Body of pancreas (tissue), 4 donors: ENCODE results near the gene GADD45B. TPM values are rescaled to one million over a fixed set of nuclear protein-coding genes. Genes with fewer than 3 reads are reported as not detected.

ENCODE experiments used
- ATAC-seq: fragments of 150-250 bp; one replicate; pipeline ENCODE4 v1.9.1; 2016
- DNase-seq, 4 donors: peaks; one replicate each; pipeline ENCODE4 v3.0.0-alpha.2; 2019
- H3K27ac ChIP-seq, 4 donors: fragments of 200-600 bp; sonication (generic); 1 replicate in 3 of 4; 2 replicates in 1 of 4; pipeline versions ENCODE4 v1.5.1 to v1.6.1; 2016 to 2019; ENCODE audit warnings: mild to moderate bottlenecking in 1 of 4, mixed read lengths in 1 of 4, moderate library complexity in 1 of 4
- H3K27me3 ChIP-seq, 2 donors: fragments of 200-600 bp; sonication (generic); one replicate each; pipeline ENCODE4 v1.6.0; 2016; ENCODE audit warnings: mild to moderate bottlenecking in 1 of 2
- H3K36me3 ChIP-seq, 2 donors: fragments of 200-600 bp; sonication (generic); replicated peaks in 1 of 2; 2 replicates each; pipeline ENCODE4 v1.5.1; 2016; ENCODE audit warnings: low read depth in 2 of 2; ENCODE audit not compliant: insufficient read depth in 1 of 2
- H3K4me1 ChIP-seq: fragments of 200-600 bp; sonication (generic); one replicate; pipeline ENCODE4 v1.6.0; 2016
- H3K4me3 ChIP-seq, 2 donors: fragments of 200-600 bp; sonication (generic); 1 replicate in 1 of 2; 2 replicates in 1 of 2; pipeline ENCODE4 v1.5.1; 2016 to 2019
- H3K9me3 ChIP-seq, 3 donors: fragments of 200-600 bp; sonication (generic); 1 replicate in 2 of 3; 2 replicates in 1 of 3; pipeline ENCODE4 v1.5.1; 2016
- POLR2A ChIP-seq, 3 donors: fragments of 450-650 bp; IDR thresholded peaks; one replicate each; pipeline ENCODE4 v1.6.1; 2016; ENCODE audit warnings: antibody characterized with exemption in 3 of 3, mild to moderate bottlenecking in 2 of 3
- WGBS, 2 donors: methylation state at CpG; one replicate each; pipeline ENCODE4 v1.1.5; 2017; 5-methylcytosine and 5-hydroxymethylcytosine counted together
- intact Hi-C: fragments of 100-400 bp; cut with DNase I; formaldehyde crosslinking; loops from one replicate; pipeline ENCODE4 v1.15.1; 2023
- total RNA-seq, 2 donors: library from RNA; depleted of rRNA; stranded (reverse); fragments of >200 nt; gene quantifications; one replicate each; pipeline ENCODE4 v1.1.0, GENCODE V29; 2016
- TF ChIP-seq, protein P1 (sequence below), 7 experiments: fragments of 450-650 bp in 4 of 7; fragments of 200-600 bp in 3 of 7; sonication (generic) in 3 of 7; IDR thresholded peaks; one replicate each; pipeline ENCODE4 v1.5.1; 2016 to 2019; ENCODE audit warnings: antibody characterized with exemption in 7 of 7

GADD45B gene
- total RNA-seq, 2 donors from 2014 or later = 68.0 to 84.7 TPM

DNA sequence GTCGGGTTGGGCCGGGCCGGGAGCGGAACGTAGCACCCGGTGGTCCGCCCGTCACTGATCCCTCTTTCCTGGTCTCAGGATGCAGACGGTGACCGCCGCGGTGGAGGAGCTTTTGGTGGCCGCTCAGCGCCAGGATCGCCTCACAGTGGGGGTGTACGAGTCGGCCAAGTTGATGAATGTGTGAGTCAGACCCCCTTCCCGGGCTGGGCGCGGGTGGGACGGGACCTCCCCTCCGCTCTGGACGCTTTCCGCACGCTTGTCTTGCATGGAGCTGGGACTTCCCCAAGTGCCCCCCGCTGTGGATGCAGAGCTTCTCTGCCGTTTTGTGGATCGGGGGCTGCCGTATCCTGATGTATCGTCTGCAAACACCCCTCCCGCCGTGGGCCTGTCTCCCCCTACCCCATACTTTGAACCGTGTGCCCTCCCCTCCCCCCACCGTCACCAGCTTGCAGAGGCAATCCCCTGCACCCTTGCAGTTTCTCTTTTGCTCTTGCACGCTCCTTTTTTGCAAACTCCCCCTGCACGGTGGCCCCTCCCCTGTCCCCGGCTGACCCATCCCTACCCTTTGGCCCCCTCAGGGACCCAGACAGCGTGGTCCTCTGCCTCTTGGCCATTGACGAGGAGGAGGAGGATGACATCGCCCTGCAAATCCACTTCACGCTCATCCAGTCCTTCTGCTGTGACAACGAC, 669 bp downstream of the GADD45B start:
- intact Hi-C loops = no loop called here

DNA sequence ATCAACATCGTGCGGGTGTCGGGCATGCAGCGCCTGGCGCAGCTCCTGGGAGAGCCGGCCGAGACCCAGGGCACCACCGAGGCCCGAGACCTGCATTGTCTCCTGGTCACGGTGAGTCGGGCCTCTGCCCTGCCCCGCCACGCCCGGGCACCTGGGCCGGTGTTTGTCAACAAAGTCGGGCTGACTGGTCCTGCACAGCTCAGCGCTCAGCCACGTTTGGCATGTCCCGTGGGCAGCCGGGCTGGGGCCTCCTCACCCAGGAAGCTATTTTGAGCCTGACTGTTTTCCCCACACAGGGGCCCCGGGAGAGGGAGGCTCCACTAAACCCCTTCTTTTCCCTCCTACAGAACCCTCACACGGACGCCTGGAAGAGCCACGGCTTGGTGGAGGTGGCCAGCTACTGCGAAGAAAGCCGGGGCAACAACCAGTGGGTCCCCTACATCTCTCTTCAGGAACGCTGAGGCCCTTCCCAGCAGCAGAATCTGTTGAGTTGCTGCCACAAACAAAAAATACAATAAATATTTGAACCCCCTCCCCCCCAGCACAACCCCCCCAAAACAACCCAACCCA, 1.3 kb downstream of the GADD45B start:
- ATAC-seq = no peak
- WGBS, 2 donors = 7 to 14% methylated on average over 7 to 27 of the region's 27 CpGs
- intact Hi-C loops = no loop called here
- Histone ChIP-seq H3K4me3 (peak overlapping the region; percentile 91 to 94), H3K4me1 (peaks cover 38% of the 10 kb centered on the region), H3K27me3 (no peaks in the 10 kb centered on the region), H3K27ac (peak overlapping the region in 3 of 4 donors; percentile 88 to 94 (median 94)), H3K36me3 (no peaks in the 10 kb centered on the region), H3K9me3 (no peaks in the 10 kb centered on the region)
- peak; percentile 48 to 62 (median 54) for DNase-seq
- TF ChIP-seq, protein P1, sequence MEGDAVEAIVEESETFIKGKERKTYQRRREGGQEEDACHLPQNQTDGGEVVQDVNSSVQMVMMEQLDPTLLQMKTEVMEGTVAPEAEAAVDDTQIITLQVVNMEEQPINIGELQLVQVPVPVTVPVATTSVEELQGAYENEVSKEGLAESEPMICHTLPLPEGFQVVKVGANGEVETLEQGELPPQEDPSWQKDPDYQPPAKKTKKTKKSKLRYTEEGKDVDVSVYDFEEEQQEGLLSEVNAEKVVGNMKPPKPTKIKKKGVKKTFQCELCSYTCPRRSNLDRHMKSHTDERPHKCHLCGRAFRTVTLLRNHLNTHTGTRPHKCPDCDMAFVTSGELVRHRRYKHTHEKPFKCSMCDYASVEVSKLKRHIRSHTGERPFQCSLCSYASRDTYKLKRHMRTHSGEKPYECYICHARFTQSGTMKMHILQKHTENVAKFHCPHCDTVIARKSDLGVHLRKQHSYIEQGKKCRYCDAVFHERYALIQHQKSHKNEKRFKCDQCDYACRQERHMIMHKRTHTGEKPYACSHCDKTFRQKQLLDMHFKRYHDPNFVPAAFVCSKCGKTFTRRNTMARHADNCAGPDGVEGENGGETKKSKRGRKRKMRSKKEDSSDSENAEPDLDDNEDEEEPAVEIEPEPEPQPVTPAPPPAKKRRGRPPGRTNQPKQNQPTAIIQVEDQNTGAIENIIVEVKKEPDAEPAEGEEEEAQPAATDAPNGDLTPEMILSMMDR (IDR thresholded peaks at IDR 0.05) = no peak
- TF ChIP-seq POLR2A (IDR thresholded peaks at IDR 0.05) = no peak

More for the DNA sequence above, 669 bp downstream of the GADD45B start:
- Histone ChIP-seq H3K4me1 (peaks cover 38% of the 10 kb centered on the region), H3K4me3 (peak overlapping the region; percentile 91 to 94), H3K27me3 (no peaks in the 10 kb centered on the region), H3K27ac (peak overlapping the region; percentile 85 to 94 (median 91)), H3K9me3 (no peaks in the 10 kb centered on the region), H3K36me3 (no peaks in the 10 kb centered on the region)
- ATAC-seq = no peak
- DNase-seq = peak; percentile 52 to 58 (median 54)
- TF ChIP-seq POLR2A (IDR thresholded peaks at IDR 0.05) = no peak
- TF ChIP-seq, protein P1 (IDR thresholded peaks at IDR 0.05) = no peak
- WGBS, 2 donors = 0 to 1% methylated on average over 28 to 41 of the region's 42 CpGs

DNA sequence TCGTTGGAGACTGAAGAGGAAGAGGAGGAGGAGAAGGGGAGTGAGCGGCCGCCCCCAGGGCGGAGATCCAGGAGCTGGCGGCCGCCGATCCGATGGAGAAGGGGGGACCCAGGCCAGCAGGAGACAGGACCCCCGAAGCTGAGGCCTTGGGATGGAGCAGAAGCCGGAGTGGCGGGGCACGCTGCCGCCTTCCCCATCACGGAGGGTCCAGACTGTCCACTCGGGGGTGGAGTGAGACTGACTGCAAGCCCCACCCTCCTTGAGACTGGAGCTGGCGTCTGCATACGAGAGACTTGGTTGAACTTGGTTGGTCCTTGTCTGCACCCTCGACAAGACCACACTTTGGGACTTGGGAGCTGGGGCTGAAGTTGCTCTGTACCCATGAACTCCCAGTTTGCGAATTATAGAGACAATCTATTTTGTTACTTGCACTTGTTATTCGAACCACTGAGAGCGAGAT, 1.8 kb downstream of the GADD45B start:
- H3K9me3 ChIP-seq = no peaks in the 10 kb centered on the region
- H3K27ac ChIP-seq = peak overlapping the region; percentile 84 to 94 (median 91)
- intact Hi-C loops = no loop called here
- no peaks in the 10 kb centered on the region for H3K36me3 ChIP-seq
- TF ChIP-seq, protein P1 (IDR thresholded peaks at IDR 0.05) = no peak
- no peak for TF ChIP-seq POLR2A (IDR thresholded peaks at IDR 0.05)
- H3K4me1 ChIP-seq = peaks cover 38% of the 10 kb centered on the region
- peak in 1 of 4 donors; percentile 32 for DNase-seq
- no peaks in the 10 kb centered on the region for H3K27me3 ChIP-seq
- peak overlapping the region in 1 of 2 donors; percentile 94 for H3K4me3 ChIP-seq
- 31 to 48% methylated on average over 6 to 16 of the region's 21 CpGs for WGBS, 2 donors
- no peak for ATAC-seq

DNA sequence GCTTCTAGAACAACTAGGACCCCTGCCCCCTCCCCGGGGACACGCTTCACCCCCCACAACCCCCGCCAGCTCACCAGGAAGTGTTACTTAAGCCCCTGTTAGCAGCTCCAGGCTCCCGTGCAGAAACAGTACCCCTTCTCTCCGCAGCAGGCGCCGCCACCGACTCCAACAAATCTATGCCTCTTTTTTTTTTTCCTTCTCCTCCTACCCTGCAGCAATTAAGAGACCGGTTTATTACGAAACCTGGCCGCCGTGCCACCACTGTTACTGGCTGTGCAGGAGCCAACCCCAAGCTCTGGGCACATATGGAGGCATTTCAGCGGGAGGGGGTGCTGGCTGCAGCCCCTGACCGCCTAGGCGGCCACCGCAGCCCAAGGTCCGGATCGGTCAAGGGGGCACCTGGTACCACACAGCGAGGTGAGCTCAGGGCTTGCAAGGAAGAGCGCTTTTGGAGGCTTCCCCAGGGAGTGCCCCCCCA, 2.4 kb downstream of the GADD45B start:
- peak overlapping the region in 1 of 2 donors; percentile 94 for H3K4me3 ChIP-seq
- WGBS, 2 donors = 4 to 5% methylated on average over 11 to 20 of the region's 20 CpGs
- ATAC-seq = peak; percentile 23
- no peak for TF ChIP-seq POLR2A (IDR thresholded peaks at IDR 0.05)
- TF ChIP-seq, protein P1 (IDR thresholded peaks at IDR 0.05) = peak in 6 of 7 experiments; percentile 20 to 74 (median 46)
- DNase-seq = peak; percentile 79 to 89 (median 88)
- H3K27ac ChIP-seq = peak overlapping the region; percentile 84 to 94 (median 91)
- H3K36me3 ChIP-seq = no peaks in the 10 kb centered on the region
- intact Hi-C loops = no loop called here
- H3K9me3 ChIP-seq = no peaks in the 10 kb centered on the region
- no peaks in the 10 kb centered on the region for H3K27me3 ChIP-seq
- peaks cover 38% of the 10 kb centered on the region for H3K4me1 ChIP-seq
